WERI-Rb-1 (cell line): ENCODE data around the gene ACOXL.

Experiments used
- DNase-seq: peaks from one replicate; pipeline ENCODE4 v3.0.0-alpha.2; 2020
- H3K27ac ChIP-seq: fragments of 250-450 bp; sonication (Bioruptor Pico); 2 replicates; pipeline ENCODE4 v1.5.1; 2020; ENCODE audit warnings: mild to moderate bottlenecking, moderate library complexity
- H3K27me3 ChIP-seq: fragments of 250-450 bp; sonication (Bioruptor Pico); 2 replicates; pipeline ENCODE4 v1.5.1; 2021; ENCODE audit warnings: mild to moderate bottlenecking, low read depth, moderate library complexity; ENCODE audit not compliant: insufficient read depth, severe bottlenecking
- H3K36me3 ChIP-seq: fragments of 250-450 bp; sonication (Bioruptor Pico); 2 replicates; pipeline ENCODE4 v1.5.1; 2020; ENCODE audit warnings: mild to moderate bottlenecking, moderate library complexity
- H3K4me3 ChIP-seq: 2 replicates; pipeline ENCODE4 v1.5.1; 2011; ENCODE audit warnings: low read depth, mild to moderate bottlenecking, control low read depth, low read length
- H3K9me3 ChIP-seq: fragments of 250-450 bp; sonication (Bioruptor Pico); 2 replicates; pipeline ENCODE4 v1.5.1; 2021; ENCODE audit warnings: mild to moderate bottlenecking, moderate library complexity; ENCODE audit not compliant: severe bottlenecking
- CTCF ChIP-seq: IDR thresholded peaks from 2 replicates; pipeline ENCODE4 v1.5.1; 2011; ENCODE audit warnings: low read depth, mild to moderate bottlenecking, control low read depth, inconsistent platforms, low read length

Gene ACOXL

GRCh38 chr2:110929528-110929927 is 197.2 kb downstream of the ACOXL start:
- Histone ChIP-seq H3K4me3 (no peak overlapping the region), H3K27ac (no peak overlapping the region), H3K27me3 (peaks cover 55% of the 10 kb centered on the region), H3K9me3 (no peaks in the 10 kb centered on the region), H3K36me3 (no peaks in the 10 kb centered on the region)
- TF ChIP-seq CTCF, result no peak
- DNase-seq, result no peak

GRCh38 chr2:110931648-110932047 is 199.3 kb downstream of the ACOXL start:
- Histone ChIP-seq H3K4me3 (no peak overlapping the region), H3K27ac (no peak overlapping the region), H3K27me3 (peaks cover 53% of the 10 kb centered on the region), H3K36me3 (no peaks in the 10 kb centered on the region), H3K9me3 (no peaks in the 10 kb centered on the region)
- no peak for DNase-seq
- TF ChIP-seq CTCF, result no peak

- Histone ChIP-seq H3K36me3 (no peaks in the 10 kb centered on the region), H3K9me3 (no peaks in the 10 kb centered on the region), H3K4me3 (no peak overlapping the region), H3K27ac (no peak overlapping the region), H3K27me3 (peaks cover 56% of the 10 kb centered on the region)
- DNase-seq, result no peak
- TF ChIP-seq CTCF, result no peak
Measured at GRCh38 chr2:110933420-110933819, 201.0 kb downstream of the ACOXL start.

GRCh38 chr2:110934948-110935347 is 202.6 kb downstream of the ACOXL start:
- no peak overlapping the region for H3K27ac ChIP-seq
- H3K27me3 ChIP-seq, result peaks cover 66% of the 10 kb centered on the region
- TF ChIP-seq CTCF, result no peak
- H3K4me3 ChIP-seq, result no peak overlapping the region
- H3K36me3 ChIP-seq, result no peaks in the 10 kb centered on the region
- DNase-seq, result no peak
- no peaks in the 10 kb centered on the region for H3K9me3 ChIP-seq

GRCh38 chr2:110940376-110940910 is 208.1 kb downstream of the ACOXL start:
- Histone ChIP-seq H3K36me3 (no peaks in the 10 kb centered on the region), H3K27ac (no peak overlapping the region), H3K9me3 (no peaks in the 10 kb centered on the region), H3K27me3 (peaks cover 75% of the 10 kb centered on the region), H3K4me3 (no peak overlapping the region)
- DNase-seq, result no peak
- TF ChIP-seq CTCF, result no peak

GRCh38 chr2:110941226-110941625 is 208.9 kb downstream of the ACOXL start:
- H3K27ac ChIP-seq, result no peak overlapping the region
- peaks cover 72% of the 10 kb centered on the region for H3K27me3 ChIP-seq
- no peaks in the 10 kb centered on the region for H3K36me3 ChIP-seq
- H3K4me3 ChIP-seq, result no peak overlapping the region
- H3K9me3 ChIP-seq, result no peaks in the 10 kb centered on the region
- no peak for DNase-seq
- TF ChIP-seq CTCF, result no peak
